HuH-7 (cell line): ENCODE data around the gene CLEC16A.
"Not testable (repeated sequence)": the region's sequence is repeated elsewhere in the genome, so short reads cannot be mapped to it uniquely, and the experiment has no call there.

Experiments used
- DNase-seq: peaks from one replicate; pipeline ENCODE4 v3.0.0; 2011; ENCODE audit warnings: low spot score

Gene CLEC16A

DNA sequence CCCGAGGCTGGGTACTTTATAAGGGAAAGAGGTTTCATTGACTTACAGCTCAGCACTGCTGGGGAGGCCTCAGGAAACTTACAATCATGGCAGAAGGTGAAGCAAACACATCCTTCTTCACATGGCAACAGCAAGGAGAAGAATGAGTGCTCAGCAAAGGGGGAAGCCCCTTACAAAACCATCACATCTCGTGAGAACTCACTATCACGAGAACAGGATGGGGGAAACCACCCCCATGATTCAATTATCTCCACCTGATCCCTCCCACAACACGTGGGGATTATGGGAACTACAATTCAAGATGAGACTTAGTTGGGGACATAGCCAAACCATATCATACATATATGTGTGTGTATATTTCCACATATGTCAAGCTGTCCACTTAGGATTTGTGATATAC is 22.2 kb downstream of the CLEC16A start:
- not testable (repeated sequence) for DNase-seq

GRCh38 chr16:10967986-10968385 is 23.6 kb downstream of the CLEC16A start:
- no peak for DNase-seq

DNA sequence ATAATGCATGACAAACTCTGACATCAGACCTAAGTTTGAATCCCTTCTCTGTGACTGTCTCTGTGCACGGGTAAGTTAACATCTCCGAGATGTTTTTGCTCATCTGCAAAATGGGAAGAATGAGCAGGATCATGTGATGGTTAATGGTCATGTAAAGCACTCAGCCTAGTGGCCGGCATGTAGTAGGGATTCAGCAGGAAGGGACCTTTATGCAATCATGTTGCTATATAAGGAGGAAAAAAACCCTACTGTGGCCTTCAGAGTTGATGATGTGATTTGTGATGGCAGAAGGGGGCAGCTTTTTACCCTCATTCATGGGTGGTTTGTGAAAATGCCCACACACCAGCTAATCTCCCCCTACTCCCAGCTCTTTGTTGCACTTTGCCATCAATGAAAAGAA is 24.1 kb downstream of the CLEC16A start:
- no peak for DNase-seq

DNA sequence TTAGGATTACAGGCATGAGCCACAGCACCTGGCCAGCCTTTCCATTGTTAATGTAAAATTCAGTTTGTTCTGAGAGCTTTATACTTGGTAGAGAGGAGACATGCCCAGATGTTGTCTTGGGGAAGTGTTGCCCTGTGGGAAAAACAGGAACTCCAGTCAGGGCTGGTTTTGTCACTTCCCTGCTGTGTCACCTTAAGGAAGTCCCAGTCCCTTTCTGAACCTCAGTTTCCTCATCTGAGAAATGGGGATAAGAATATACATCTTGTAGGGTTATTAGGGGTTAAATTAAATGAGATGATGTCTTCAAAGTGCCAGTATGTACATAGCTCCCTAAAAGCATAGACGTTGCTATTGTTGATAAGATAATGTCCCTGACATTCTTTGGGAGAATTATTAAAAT is 25.3 kb downstream of the CLEC16A start:
- DNase-seq, result no peak

DNA sequence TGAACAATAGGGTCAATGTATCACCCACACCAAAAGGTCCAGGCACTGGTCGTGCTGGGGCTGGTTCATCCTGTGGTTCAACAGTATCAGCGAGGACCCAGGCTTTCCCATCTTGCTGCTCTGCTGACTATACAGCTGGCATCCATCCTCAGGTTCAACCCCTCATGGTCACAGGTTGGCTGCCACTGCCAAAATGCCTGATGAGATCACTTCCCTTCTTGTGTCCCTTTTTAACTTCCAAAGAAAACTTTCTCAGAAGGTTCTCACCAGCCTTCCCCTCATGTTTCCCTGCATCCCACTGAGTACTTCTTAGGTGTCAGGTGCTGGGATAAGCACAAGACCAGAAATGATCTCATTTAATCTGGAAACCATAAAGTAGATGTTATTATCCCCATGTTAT is 25.7 kb downstream of the CLEC16A start:
- no peak for DNase-seq

GRCh38 chr16:10971560-10971961 is 27.2 kb downstream of the CLEC16A start:
- peak; percentile 32 for DNase-seq

GRCh38 chr16:10972108-10972818 is 27.9 kb downstream of the CLEC16A start:
- no peak for DNase-seq

DNA sequence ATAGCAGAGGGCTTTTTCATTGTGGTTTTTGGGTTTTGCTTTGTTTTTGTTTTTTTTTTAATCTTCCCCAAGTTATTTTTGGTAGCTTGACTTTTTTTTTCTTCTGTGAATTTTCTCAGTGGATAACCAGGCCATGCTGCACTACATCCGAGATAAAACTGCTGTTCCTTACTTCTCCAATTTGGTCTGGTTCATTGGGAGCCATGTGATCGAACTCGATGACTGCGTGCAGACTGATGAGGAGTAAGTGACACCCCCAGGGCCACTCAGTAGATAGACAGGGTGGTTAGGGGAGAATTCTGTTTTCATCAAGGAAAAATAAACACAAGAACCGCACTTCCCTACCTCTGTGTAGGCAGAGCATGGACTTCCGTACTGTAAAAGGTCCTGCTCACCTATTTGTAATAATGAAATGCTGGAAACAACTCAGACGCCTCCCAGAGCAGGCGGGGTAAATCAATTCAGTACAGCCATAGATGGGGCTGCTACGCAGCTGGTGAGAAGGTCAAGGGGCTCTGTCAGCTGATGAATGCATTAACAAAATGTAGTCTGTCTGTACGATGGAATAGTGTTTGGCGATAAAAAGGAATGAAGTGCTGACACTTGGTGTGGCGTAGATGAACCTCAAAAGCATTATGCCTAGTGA is 28.6 kb downstream of the CLEC16A start:
- DNase-seq, result no peak

DNA sequence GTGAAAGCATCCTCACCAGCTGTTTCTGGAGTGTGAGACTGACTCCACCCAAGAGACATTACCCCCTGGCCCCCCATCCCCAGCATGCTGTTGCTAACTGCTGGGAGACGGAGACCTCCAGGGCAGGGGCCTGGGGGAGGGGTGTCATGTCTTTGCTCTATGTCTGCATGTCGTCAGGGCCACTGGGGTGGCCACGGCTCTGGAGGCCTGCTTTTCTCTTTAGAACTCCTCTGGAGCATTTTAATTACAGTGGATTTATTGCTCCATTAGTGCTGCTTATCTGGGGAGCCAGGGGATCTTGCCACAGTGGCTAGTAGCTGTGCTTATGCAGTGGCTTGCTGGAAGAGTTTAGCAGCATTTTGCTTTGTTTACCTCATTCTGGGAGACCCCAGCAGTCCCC is 32.3 kb downstream of the CLEC16A start:
- no peak for DNase-seq

DNA sequence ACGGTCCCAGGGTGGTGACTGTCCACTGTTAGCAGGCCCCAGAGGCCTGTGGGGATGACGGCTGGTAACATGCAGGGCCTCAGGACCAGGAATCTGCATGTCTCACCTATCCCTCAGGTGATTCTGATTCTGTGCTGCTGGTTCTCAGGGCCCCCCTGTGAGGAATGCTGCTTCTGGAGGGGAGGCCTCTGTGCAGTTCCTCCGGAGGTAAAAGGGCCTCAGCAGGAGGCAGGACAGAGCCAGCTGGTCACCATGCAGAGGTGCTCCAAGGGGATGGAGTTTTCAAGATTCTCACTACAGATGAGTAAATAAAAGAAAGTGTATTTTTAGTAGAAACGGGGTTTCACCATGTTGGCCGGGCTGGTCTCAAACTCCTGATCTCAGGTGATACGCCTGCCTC is 33.8 kb downstream of the CLEC16A start:
- no peak for DNase-seq

GRCh38 chr16:10978871-10979446 is 34.6 kb downstream of the CLEC16A start:
- no peak for DNase-seq

- no peak for DNase-seq
These were observed 35.6 kb downstream of the CLEC16A start for GRCh38 chr16:10979717-10980601.

DNA sequence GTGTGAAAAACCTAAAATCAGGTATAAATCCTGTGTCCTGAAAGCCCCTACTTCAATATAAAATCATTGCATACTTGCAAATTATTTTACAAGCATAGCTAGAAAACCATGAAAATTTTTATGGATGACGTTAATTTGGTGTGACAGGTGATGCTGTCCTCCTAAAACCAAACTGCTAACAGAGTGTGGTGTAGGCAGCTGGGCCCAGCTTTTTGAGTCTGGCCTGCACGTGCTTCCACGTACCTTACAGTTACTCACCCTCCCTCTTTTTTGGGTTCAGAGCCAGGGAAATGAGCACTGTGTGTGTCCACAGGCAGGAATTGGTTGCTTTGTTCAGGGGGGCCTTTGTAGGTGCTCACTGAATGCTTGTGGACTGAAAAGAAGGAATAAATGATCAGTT is 36.4 kb downstream of the CLEC16A start:
- no peak for DNase-seq

DNA sequence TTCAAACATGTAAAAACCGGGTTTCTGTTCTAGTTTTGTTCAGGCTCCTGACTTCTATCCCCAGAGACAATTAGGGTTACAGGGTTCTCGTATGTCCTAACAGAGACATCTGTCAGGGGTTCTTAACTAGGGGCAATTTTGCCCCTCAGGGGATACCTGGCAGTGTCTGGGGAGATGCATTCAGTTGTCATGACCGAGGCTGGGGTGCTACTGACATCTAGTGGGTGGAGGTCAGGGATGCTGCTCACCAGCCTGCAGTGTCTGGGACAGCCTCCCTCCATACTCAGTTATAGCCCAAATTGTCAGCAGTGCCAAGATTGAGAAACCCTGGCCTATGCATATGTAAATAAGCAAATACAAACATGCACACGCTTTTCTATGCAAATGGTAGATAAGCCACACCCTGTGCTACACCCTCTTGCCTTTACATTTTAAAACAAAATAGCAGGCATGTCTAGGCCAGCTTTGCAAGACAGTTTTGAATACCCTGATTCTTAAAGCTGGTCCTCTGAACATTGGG is 37.4 kb downstream of the CLEC16A start:
- no peak for DNase-seq

DNA sequence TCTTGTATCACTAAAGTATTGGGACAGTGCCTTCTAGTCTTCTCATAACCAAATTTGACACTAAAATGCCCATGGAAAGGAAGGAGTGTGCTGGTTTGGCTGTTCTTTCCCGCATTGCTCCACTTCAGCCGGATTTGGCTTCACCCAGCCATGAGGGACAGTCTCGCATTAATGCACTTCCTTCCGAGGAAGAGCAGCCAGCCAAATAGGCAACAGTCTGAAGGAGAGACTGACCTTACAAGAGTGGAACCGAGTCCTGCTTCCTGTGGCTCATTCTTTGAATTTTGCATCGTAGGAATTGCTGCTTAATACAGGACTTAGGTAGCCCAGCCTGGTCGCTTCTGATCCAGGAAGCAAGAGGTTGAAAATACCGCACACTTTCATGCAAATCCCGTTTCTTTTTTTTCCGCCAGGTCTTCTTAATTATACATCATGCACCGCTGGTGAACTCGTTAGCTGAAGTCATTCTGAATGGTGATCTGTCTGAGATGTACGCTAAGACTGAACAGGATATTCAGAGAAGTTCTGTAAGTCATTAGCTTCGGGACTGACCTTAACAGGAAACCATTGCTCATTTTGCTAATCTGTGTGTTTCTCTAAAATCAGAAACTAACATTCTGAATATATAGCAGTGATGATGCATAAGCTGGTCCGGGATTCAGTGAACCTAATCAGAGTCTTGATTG is 38.2 kb downstream of the CLEC16A start:
- no peak for DNase-seq

- DNase-seq, result no peak
These were observed 38.8 kb downstream of the CLEC16A start for GRCh38 chr16:10983159-10983558.

DNA sequence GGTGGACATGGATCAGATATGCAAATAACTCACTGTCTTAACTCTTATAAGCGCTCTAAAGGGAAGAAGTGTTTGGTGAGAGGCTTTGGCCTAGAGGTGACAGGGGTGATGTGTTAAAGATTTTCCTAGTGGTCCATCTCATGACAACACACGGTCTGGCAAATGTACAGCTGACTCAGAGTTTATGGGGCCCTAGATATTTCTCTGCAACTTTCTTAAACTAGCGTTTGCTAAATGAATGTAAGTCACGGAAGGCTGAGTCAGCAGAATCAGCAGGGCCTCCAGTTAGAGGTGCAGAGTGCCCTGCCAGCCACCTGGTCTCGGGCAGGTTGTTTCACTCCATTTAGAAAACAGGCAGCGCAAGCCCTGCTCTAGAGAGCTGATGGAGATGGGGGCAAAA is 40.1 kb downstream of the CLEC16A start:
- no peak for DNase-seq

DNA sequence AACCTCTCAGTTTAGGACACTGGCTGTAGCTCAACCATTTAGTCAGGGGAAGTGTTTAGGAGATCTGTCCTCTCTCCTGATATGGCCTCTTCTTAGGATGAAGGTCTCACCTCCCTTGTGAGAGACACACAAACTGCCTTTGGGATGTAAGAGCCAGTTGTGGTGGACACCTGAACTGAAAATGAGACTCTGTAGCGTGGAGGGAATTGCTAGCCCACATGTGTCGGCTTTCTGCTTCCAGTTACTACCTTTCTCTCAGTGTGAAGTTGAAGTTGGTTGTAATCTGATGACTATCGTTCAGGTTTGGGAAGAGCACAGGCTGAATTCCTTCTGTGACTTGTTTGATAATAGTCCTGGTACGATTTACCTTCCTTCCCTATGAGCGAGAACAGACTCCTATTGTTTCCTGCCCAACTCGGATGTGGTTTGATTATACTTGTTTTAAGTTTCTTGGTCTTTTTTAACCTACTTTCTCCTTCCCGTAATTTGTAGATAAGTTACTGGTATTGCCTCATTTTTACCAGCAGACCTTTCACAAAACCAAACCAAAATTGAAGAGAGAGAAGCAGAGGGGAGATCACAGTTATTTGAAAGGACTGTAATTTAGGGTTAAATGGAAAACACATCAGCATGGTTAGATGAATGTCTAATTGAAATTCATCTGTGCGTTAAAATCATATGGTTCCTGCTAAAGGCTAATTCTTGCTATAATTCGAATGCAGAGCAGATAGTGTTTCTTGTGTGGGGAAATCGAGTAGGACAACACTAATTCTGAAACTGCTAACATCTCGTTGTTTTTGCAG is 43.2 kb downstream of the CLEC16A start:
- no peak for DNase-seq

DNA sequence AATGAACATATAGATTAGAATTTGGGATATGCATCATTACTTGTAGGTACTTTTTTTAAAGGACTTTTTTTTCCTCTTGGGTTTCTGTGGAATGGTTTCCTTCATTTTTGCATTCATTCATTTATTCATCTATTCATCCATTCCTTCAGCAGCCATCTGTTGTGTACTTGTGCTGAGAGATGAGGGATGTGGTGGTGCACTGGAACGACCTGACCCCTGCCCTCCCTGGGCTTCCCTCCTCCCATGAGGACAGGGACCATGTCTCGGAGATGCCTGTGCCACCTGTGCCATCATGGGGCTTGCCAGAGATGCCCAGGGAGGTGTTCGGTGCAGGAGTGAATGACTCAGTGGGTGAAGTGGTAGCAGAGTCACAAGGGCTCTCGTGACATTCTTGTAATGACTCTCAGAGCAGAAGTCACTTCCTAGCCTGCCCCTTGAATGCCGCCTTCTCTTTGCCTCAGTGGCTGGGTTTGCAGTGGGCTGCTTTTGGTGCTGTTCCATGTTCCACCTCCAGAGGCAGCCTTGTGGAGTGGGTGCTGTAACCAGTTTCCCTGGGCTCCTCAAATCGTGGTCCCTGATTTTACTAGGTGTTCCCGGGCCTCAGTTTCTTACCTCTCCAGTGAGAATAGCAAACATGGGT is 43.9 kb downstream of the CLEC16A start:
- DNase-seq, result peak; percentile 37

GRCh38 chr16:10988879-10989278 is 44.5 kb downstream of the CLEC16A start:
- DNase-seq, result no peak
